Endothelial cell (in vitro differentiated cells): Measurements from ENCODE around the gene SLC2A9. TPM values are rescaled to one million over a fixed set of nuclear protein-coding genes. Genes with fewer than 3 reads are reported as not detected.

Source experiments
- DNase-seq: peaks from one replicate; pipeline ENCODE4 v3.0.0; 2021; ENCODE audit warnings: low spot score
- H3K27ac Mint-ChIP-seq: one replicate; pipeline ENCODE4 v1.8.0; 2021; ENCODE audit warnings: mixed read lengths, inconsistent platforms; ENCODE audit not compliant: unreplicated experiment
- H3K27me3 Mint-ChIP-seq: one replicate; pipeline ENCODE4 v1.8.0; 2021; ENCODE audit warnings: mild to moderate bottlenecking, moderate library complexity, mixed read lengths, inconsistent platforms; ENCODE audit not compliant: unreplicated experiment
- H3K36me3 Mint-ChIP-seq: one replicate; pipeline ENCODE4 v1.8.0; 2021; ENCODE audit warnings: mild to moderate bottlenecking, low read depth, mixed read lengths, inconsistent platforms; ENCODE audit not compliant: unreplicated experiment
- H3K4me1 Mint-ChIP-seq: one replicate; pipeline ENCODE4 v1.8.0; 2021; ENCODE audit warnings: mild to moderate bottlenecking, mixed read lengths, inconsistent platforms; ENCODE audit not compliant: unreplicated experiment
- H3K4me3 Mint-ChIP-seq: one replicate; pipeline ENCODE4 v1.8.0; 2021; ENCODE audit warnings: mild to moderate bottlenecking, mixed read lengths, inconsistent platforms; ENCODE audit not compliant: unreplicated experiment
- H3K9me3 Mint-ChIP-seq: one replicate; pipeline ENCODE4 v1.8.0; 2021; ENCODE audit warnings: mixed read lengths, inconsistent platforms; ENCODE audit not compliant: unreplicated experiment
- total RNA-seq: library from RNA; stranded (reverse); fragmentation: NEBNext Ultra II Directional; extraction: Animal tissue kit (Norgen Biotek cat#: 25700); gene quantifications from one replicate; pipeline ENCODE4 v1.2.1, GENCODE V29; 2021; ENCODE audit not compliant: unreplicated experiment
- TF ChIP-seq, protein P1 (sequence below): fragments of 200-600 bp; sonication (generic); IDR thresholded peaks from one replicate; pipeline ENCODE4 v1.5.0; 2021; ENCODE audit warnings: antibody characterized with exemption; ENCODE audit not compliant: unreplicated experiment

Gene SLC2A9
- total RNA-seq, 1 donor from 2014 or later, result 0.72 TPM

DNA sequence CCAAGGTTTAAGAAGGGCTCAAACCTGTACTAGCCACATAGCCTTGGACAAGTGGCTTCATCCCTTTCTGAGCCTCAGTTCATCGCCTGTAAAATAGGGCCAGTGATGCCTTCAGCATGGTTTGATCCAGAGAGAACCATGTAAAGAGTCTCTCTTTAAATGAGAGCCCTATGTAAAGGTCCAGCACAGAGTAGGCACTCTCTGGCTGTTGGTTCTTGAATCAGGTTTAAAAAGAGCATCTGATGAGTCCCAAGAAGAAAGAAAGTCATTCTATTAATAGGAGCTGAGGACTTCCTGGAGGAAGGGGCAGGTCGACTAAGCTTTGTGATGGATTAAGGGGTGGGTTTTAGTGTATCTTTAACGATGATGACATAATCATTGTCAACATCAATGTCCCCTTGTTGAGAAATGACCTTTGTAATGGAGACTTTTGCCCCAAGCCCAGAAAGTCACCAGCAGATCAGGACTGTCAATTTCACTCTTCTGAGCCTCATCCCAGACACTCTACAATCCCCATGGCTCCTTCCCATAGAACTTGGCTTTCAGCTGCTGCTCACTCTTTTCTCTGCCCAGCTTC lies 4.0 kb upstream of the SLC2A9 start:
- TF ChIP-seq, protein P1, sequence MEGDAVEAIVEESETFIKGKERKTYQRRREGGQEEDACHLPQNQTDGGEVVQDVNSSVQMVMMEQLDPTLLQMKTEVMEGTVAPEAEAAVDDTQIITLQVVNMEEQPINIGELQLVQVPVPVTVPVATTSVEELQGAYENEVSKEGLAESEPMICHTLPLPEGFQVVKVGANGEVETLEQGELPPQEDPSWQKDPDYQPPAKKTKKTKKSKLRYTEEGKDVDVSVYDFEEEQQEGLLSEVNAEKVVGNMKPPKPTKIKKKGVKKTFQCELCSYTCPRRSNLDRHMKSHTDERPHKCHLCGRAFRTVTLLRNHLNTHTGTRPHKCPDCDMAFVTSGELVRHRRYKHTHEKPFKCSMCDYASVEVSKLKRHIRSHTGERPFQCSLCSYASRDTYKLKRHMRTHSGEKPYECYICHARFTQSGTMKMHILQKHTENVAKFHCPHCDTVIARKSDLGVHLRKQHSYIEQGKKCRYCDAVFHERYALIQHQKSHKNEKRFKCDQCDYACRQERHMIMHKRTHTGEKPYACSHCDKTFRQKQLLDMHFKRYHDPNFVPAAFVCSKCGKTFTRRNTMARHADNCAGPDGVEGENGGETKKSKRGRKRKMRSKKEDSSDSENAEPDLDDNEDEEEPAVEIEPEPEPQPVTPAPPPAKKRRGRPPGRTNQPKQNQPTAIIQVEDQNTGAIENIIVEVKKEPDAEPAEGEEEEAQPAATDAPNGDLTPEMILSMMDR, result no peak
- peaks cover 5% of the 10 kb centered on the region for H3K27me3 Mint-ChIP-seq
- H3K4me3 Mint-ChIP-seq, result no peak overlapping the region
- H3K9me3 Mint-ChIP-seq, result no peaks in the 10 kb centered on the region
- H3K36me3 Mint-ChIP-seq, result peaks cover 6% of the 10 kb centered on the region
- no peak overlapping the region for H3K27ac Mint-ChIP-seq
- DNase-seq, result no peak
- H3K4me1 Mint-ChIP-seq, result no peaks in the 10 kb centered on the region

DNA sequence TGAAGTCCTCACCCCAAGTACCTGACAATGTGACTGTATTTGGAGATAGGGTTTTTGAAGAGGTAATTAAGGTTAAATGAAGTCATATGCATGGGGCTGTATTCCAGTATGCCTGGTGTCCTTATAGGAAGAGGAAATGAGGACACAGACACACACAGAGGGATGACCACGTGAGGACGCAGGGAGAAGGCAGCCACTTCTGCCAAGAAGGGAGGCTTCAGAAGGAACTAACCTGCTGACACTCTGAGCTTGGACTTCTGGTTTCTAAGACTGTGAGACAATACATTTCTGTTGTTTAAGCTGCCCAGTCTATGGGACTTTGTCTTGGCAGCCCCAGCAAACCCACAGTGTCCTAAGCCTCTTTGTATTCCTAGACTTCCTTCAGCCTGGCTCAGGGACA lies 3.0 kb upstream of the SLC2A9 start:
- no peaks in the 10 kb centered on the region for H3K9me3 Mint-ChIP-seq
- no peak overlapping the region for H3K4me3 Mint-ChIP-seq
- TF ChIP-seq, protein P1, result no peak

DNA sequence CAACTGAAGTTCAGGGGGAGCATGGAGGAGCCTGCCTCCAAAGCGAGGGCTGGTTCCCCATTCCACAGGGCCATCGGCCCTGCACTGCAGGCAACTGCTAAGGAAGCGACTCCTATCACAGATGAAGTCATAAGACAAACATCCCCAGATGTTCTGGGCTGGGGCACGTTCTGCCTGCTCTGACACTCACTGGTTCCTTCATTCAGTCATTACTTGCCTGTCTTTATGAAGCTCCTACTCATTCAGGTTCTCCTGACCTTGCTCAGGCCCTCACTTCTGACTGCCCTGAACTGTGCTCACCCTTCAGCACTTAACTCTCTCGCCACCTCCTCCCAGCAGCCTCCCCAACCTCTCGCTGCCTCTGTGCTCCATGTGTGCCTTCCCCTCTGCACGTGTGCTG lies 2.5 kb upstream of the SLC2A9 start:
- DNase-seq, result no peak
- H3K27ac Mint-ChIP-seq, result no peak overlapping the region
- peaks cover 7% of the 10 kb centered on the region for H3K27me3 Mint-ChIP-seq
- TF ChIP-seq, protein P1, result no peak
- H3K4me3 Mint-ChIP-seq, result no peak overlapping the region
- peaks cover 2% of the 10 kb centered on the region for H3K4me1 Mint-ChIP-seq
- no peaks in the 10 kb centered on the region for H3K9me3 Mint-ChIP-seq
- peaks cover 6% of the 10 kb centered on the region for H3K36me3 Mint-ChIP-seq

More for the DNA sequence above, 3.0 kb upstream of the SLC2A9 start:
- DNase-seq, result no peak
- Mint-ChIP-seq H3K4me1 (no peaks in the 10 kb centered on the region), H3K27ac (no peak overlapping the region), H3K36me3 (peaks cover 6% of the 10 kb centered on the region), H3K27me3 (peaks cover 7% of the 10 kb centered on the region)

DNA sequence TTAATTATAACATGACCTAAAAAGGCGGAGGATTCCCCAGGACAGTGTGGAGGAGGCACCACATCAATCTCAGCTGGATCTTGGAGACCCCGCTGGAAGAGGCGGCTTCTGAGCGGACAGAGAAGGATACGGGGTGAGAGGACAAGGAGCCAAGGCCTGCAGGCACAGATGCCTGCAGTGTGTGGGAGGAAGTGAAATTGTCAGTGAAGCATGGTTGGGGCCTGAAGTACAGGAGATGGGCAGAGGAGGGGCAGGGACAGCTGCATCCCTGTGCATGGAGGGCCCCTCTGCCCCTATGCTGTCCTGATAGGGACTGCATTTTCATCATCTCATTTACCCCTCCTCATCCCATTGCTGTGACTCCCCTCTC lies 1.7 kb upstream of the SLC2A9 start:
- H3K27ac Mint-ChIP-seq, result no peak overlapping the region
- no peak overlapping the region for H3K4me3 Mint-ChIP-seq
- peaks cover 7% of the 10 kb centered on the region for H3K27me3 Mint-ChIP-seq
- TF ChIP-seq, protein P1, result no peak
- DNase-seq, result no peak
- H3K9me3 Mint-ChIP-seq, result no peaks in the 10 kb centered on the region
- H3K36me3 Mint-ChIP-seq, result peaks cover 6% of the 10 kb centered on the region
- H3K4me1 Mint-ChIP-seq, result peaks cover 2% of the 10 kb centered on the region

DNA sequence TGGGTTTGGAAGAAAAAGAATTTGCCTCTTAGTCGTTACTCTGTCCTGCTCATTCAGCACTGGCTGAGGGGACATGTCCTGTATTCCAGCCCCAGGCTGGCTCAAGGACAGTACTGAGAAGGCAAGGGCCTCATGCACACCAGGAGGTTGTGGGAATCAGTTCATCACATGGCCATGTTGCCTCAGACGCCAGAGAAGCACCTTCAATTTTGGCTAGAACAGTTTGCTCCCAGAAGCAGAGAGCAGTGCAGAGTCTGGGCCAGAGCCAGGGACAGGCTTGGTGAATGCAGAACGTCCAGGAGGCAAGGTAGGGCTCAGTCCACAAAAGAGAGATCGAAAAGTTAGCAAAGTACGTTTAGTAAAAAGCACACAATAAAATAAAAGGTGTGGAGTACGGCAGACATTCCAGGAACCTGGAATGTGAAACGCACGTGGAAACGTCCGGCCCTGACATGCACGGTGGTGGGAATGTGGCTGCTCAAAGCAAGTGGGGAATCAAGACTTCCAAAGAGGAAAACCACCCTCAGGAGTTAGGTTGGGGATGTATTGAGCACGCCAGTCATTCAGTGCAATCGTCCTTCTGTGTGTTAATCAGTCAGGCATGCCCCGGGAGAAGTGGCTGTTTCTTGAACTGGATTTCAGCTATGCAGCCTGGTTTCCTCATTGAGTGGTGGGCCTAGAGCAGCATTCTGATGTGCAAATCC lies 1.2 kb upstream of the SLC2A9 start:
- H3K27me3 Mint-ChIP-seq, result peaks cover 10% of the 10 kb centered on the region
- no peak for DNase-seq
- H3K4me1 Mint-ChIP-seq, result peaks cover 2% of the 10 kb centered on the region
- no peak overlapping the region for H3K27ac Mint-ChIP-seq
- H3K36me3 Mint-ChIP-seq, result peaks cover 6% of the 10 kb centered on the region
- no peak overlapping the region for H3K4me3 Mint-ChIP-seq
- H3K9me3 Mint-ChIP-seq, result no peaks in the 10 kb centered on the region
- TF ChIP-seq, protein P1, result no peak
